HCT116 (cell line): ENCODE data around the gene GAB4. TPM values are rescaled to one million over a fixed set of nuclear protein-coding genes. Genes with fewer than 3 reads are reported as not detected.
A peak's percentile ranks its signal among the peaks of the same experiment; 100 is the strongest.
"Not testable (repeated sequence)": the region's sequence is repeated elsewhere in the genome, so short reads cannot be mapped to it uniquely, and the experiment has no call there.

Experiments used
- ATAC-seq: fragments of 200-7000 bp; cut with Tn5 transposase; 2 replicates; pipeline ENCODE4 v1.9.1; 2020; ENCODE audit warnings: mild to moderate bottlenecking, moderate library complexity
- BruUV-seq: library from RNA; stranded (reverse); fragments of 400-500 nt; replicated peaks from 2 replicates; lab custom pipeline; 2021; lab: Mats Ljungman, UMichigan
- CTCF ChIA-PET: fragments of 300-600 bp; sonication (Branson Sonifier 250); formaldehyde crosslinking; loops from one replicate; lab custom pipeline; 2021; ENCODE audit warnings: antibody characterized with exemption; lab: Charles Lee
- POLR2A ChIA-PET: fragments of 300-600, 350-600 bp; sonication (Branson Sonifier 250); formaldehyde crosslinking; loops from one replicate; lab custom pipeline; 2021; ENCODE audit warnings: antibody characterized with exemption; lab: Charles Lee
- RAD21 ChIA-PET, 2 experiments: fragments of 300-600 bp; sonication (Branson Sonifier 250); formaldehyde crosslinking; loops; one replicate each; lab custom pipeline; 2023; ENCODE audit warnings: low total read pairs in 2 of 2; ENCODE audit not compliant: uncharacterized antibody in 2 of 2, unreplicated experiment in 2 of 2, low non-redundant PET in 1 of 2; lab: Charles Lee
- DNase-seq: peaks from one replicate; pipeline ENCODE4 v3.0.0-alpha.2; 2010; ENCODE audit warnings: low read depth, low spot score
- H2AFZ ChIP-seq: fragments of 200-600 bp; shearing (Covaris generic), sonication (generic); 2 replicates; pipeline ENCODE4 v1.6.1; 2017; ENCODE audit warnings: low read depth, mixed run types, mixed read lengths, antibody characterized with exemption, low read length; ENCODE audit not compliant: poor library complexity, severe bottlenecking
- H3K27ac ChIP-seq: 2 replicates; pipeline ENCODE4 v1.5.1; 2012; ENCODE audit warnings: low read depth, low read length
- H3K27me3 ChIP-seq: fragments of 200-600 bp; sonication (generic); 2 replicates; pipeline ENCODE4 v1.6.1; 2016; ENCODE audit warnings: mixed run types, low read length, mixed read lengths; ENCODE audit not compliant: insufficient read depth
- H3K36me3 ChIP-seq, 2 experiments: fragments of 200-500 bp in 1 of 2; fragments of 200-600 bp in 1 of 2; sonication (Bioruptor generic) in 1 of 2; sonication (generic) in 1 of 2; 2 replicates each; pipeline versions ENCODE4 v1.5.1 to v1.6.1; 2014 to 2016; ENCODE audit warnings: low read length in 2 of 2, inconsistent platforms in 1 of 2, mixed read lengths in 1 of 2, mixed run types in 1 of 2; ENCODE audit not compliant: insufficient read depth in 2 of 2, control insufficient read depth in 1 of 2
- H3K4me1 ChIP-seq, 2 experiments: fragments of 200-600 bp in 1 of 2; sonication (generic) in 1 of 2; 2 replicates each; pipeline versions ENCODE4 v1.5.1 to v1.6.1; 2012 to 2017; ENCODE audit warnings: low read length in 2 of 2, inconsistent platforms in 1 of 2, mild to moderate bottlenecking in 1 of 2, mixed read lengths in 1 of 2, mixed run types in 1 of 2, moderate library complexity in 1 of 2; ENCODE audit not compliant: insufficient read depth in 2 of 2, control insufficient read depth in 1 of 2
- H3K4me2 ChIP-seq: fragments of 200-600 bp; sonication (generic); 2 replicates; pipeline ENCODE4 v1.6.1; 2017; ENCODE audit warnings: mixed run types, low read length, mixed read lengths
- H3K4me3 ChIP-seq, 2 experiments: fragments of 200-600 bp in 1 of 2; sonication (generic) in 1 of 2; replicated peaks in 1 of 2; 2 replicates each; pipeline ENCODE4 v1.5.1; 2011 to 2016; ENCODE audit warnings: low read length in 2 of 2, control low read depth in 1 of 2, low read depth in 1 of 2, mild to moderate bottlenecking in 1 of 2, mixed read lengths in 1 of 2, mixed run types in 1 of 2
- H3K79me2 ChIP-seq: fragments of 200-600 bp; sonication (generic); 2 replicates; pipeline ENCODE4 v1.6.1; 2017; ENCODE audit warnings: mild to moderate bottlenecking, mixed run types, low read length, moderate library complexity, mixed read lengths; ENCODE audit not compliant: insufficient read depth
- H3K9ac ChIP-seq: fragments of 200-600 bp; sonication (generic); 2 replicates; pipeline ENCODE4 v1.6.1; 2016; ENCODE audit warnings: low read length, mixed read lengths
- H3K9me2 ChIP-seq: fragments of 200-600 bp; sonication (generic), shearing (Covaris generic); 2 replicates; pipeline ENCODE4 v1.6.1; 2017; ENCODE audit warnings: mixed run types, mild to moderate bottlenecking, moderate library complexity; ENCODE audit not compliant: insufficient read depth
- H3K9me3 ChIP-seq, 2 experiments: fragments of 200-500 bp in 1 of 2; fragments of 200-600 bp in 1 of 2; sonication (Bioruptor generic) in 1 of 2; sonication (generic) in 1 of 2; 2 replicates each; pipeline ENCODE4 v1.6.1; 2014 to 2017; ENCODE audit warnings: low read length in 2 of 2, mixed read lengths in 2 of 2, inconsistent platforms in 1 of 2, low read depth in 1 of 2, mild to moderate bottlenecking in 1 of 2, mixed run types in 1 of 2, moderate library complexity in 1 of 2; ENCODE audit not compliant: control insufficient read depth in 1 of 2, insufficient read depth in 1 of 2
- H4K20me1 ChIP-seq: fragments of 200-600 bp; sonication (generic), shearing (Covaris generic); 2 replicates; pipeline ENCODE4 v1.6.1; 2017; ENCODE audit warnings: mixed run types, mild to moderate bottlenecking, moderate library complexity; ENCODE audit not compliant: insufficient read depth
- ZFX ChIP-seq: fragments of 450-650 bp; IDR thresholded peaks from 2 replicates; pipeline ENCODE4 v1.6.1; 2017
- intact Hi-C: fragments of 100-400 bp; cut with micrococcal nuclease; formaldehyde crosslinking; loops from 2 replicates; pipeline ENCODE4 v1.10.0; 2022
- total RNA-seq: library from RNA; stranded (reverse); gene quantifications from one replicate; pipeline ENCODE4 v1.2.1, GENCODE V29; 2021; ENCODE audit not compliant: unreplicated experiment

The GAB4 gene
- total RNA-seq, 1 experiment from 2014 or later, result not detected

DNA sequence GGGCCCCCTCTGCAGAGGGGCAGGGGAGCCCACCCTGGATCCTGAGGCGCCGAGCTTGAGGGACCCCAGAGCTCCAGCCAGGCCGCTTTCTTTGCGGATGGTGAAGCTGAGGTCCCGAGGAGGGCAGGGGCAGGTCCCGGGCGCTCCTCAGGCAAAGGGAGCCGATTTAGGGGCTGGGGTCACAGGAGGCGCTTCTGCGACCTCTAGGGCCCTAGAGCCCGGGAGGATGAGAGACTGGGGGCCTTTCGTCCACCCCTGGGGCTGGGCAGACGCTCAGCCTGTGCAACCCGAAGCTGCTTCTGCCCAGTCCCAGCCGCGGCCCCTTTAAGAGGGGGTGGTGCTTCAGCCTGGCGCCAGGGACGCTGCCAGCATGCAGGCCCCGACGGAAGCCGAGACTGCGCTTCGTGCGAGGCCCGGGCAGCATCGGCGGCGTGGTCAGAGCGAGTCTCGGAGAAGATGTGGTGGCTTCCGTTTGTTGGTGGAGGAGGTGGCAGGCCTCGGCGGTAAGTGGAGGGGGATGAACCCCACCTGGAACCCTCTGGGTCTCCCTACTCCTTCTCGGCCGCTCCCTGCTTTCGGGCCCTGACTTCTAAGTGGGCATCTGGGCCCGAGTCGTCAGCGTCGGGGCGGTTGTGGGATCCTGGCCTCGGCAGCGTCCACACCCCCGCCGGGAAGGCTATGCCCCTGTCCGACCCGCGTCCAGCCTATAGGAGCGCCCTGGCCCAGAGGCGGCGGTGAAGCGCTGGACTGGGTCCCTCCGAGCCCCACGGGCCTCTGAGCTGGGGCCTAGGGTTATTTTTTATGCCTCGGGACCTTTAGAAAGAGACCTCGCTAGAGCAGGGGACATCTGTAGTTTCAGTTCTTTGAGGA lies 29.1 kb upstream of the GAB4 start:
- Histone ChIP-seq H3K9ac (peak overlapping the region; percentile 77), H3K4me2 (peak overlapping the region; percentile 83), H3K79me2 (peaks cover 41% of the 10 kb centered on the region), H3K4me1 (peaks cover 8 to 25% of the 10 kb centered on the region in 2 experiments), H3K27ac (peak overlapping the region; percentile 90), H3K4me3 (peak overlapping the region; percentile 63 to 69)
- peak; percentile 24 for DNase-seq
- peak; percentile 83 for TF ChIP-seq ZFX
- H3K36me3 ChIP-seq, H3K27me3 ChIP-seq, POLR2A ChIA-PET, H4K20me1 ChIP-seq, H3K9me3 ChIP-seq, H3K9me2 ChIP-seq, intact Hi-C loops, CTCF ChIA-PET, H2AFZ ChIP-seq, RAD21 ChIA-PET: not testable (repeated sequence)
- TSS peak; percentile 70 for BruUV-seq
- ATAC-seq, result peak; percentile 91

DNA sequence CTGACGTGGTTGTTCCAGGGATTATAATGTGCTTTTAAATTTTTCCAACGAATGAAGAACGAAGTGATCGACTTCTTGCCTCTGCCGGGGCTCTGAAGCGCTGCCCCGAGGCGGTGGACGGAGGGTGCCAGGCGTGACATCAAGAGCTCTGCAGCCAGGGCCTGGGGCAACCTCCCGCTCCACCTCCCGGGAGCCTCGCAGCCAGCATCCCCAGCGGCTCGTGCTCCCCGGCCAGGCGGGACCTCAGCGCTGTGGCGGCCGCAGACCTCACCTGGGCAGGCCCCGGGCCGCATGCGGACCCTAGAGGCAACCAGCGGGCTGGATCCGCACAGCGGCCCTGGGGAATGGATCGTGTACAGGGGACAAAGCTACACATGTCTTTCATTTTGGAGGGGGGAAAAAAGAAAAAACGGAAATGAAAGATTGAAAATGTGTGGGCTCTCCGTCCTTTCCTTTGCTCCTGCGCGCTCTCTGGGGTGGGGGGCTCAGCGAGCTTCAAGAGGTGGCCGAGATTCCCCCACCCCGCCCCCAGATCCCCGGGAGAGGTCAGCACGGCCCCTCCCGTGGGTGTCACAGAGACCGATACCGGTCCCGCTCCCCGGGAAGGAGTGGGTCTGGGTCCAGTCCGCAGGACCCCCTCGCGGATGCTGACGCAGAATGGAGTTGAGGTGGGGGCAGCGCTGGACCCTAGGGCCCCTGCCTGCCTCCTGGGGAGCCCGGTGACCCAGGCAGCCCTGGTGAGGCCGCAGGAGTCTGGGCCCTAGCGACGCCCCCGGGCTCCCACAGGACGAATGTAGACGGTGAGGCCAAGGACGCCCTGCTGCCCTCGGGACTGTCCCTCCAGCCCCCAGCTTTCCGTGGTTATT lies 28.2 kb upstream of the GAB4 start:
- H3K27me3 ChIP-seq, RAD21 ChIA-PET, H3K9me2 ChIP-seq, H4K20me1 ChIP-seq, H3K27ac ChIP-seq, H3K36me3 ChIP-seq, DNase-seq, H3K9me3 ChIP-seq, H2AFZ ChIP-seq, POLR2A ChIA-PET, BruUV-seq, intact Hi-C loops: not testable (repeated sequence)
- Histone ChIP-seq H3K4me2 (peak overlapping the region; percentile 55), H3K79me2 (peaks cover 32% of the 10 kb centered on the region), H3K9ac (peak overlapping the region; percentile 46), H3K4me3 (peak overlapping the region; percentile 36 to 69), H3K4me1 (peaks cover 8 to 25% of the 10 kb centered on the region in 2 experiments)
- peak; percentile 43 for ATAC-seq
- CTCF ChIA-PET, result interaction anchor here (1.2 kb wide), 1 partner anchor 22 kb away, joined by 4 read pairs; no protein-coding TSS in a partner anchor
